ENCODE data around the gene ARRDC1. TPM values are rescaled to one million over a fixed set of nuclear protein-coding genes. Genes with fewer than 3 reads are reported as not detected.
A peak's percentile ranks its signal among the peaks of the same experiment; 100 is the strongest.

ARRDC1 gene
- total and polyA plus RNA-seq, 4 experiments from 2014 or later: 54.3 to 86.2 (median 70.8) TPM

DNA sequence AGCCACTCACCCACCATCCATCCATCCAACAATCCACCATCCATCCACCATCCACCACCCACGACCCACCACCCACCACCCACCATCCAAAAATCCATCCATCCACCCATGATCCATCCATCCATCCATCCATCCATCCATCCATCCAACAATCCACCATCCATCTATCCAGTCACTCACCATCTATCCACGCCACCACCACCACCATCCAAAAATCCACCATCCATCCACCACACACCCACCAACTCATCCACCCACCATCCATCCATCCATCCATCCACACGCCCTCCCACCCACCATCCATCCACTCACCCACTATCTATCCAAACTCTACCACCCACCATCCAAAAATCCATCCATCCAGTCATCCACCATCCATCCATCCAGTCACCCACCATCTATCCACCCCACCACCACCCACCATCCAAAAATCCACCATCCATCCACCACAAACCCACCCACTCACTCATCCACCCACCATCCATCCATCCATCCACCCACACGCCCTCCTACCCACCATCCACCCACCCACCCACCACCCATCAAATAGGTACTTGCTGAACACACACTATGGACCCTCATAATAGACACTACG, 35.8 kb upstream of the ARRDC1 start:
- no peaks in the 10 kb centered on the region for H3K27me3 Mint-ChIP-seq
- intact Hi-C loops (cut with micrococcal nuclease): no loop called here
- H3K36me3 ChIP-seq (ENCODE audit: insufficient read depth, low read length): peaks cover 20% of the 10 kb centered on the region
- ChIA-PET CTCF (ENCODE audit: partially characterized antibody) (no interaction called here), POLR2A (ENCODE audit: partially characterized antibody) (no interaction called here)
- no peak for DNase-seq
- H3K27ac Mint-ChIP-seq: no peak overlapping the region
- H3K27ac ChIP-seq (ENCODE audit: low read depth, low read length): no peak overlapping the region
- H3K4me3 ChIP-seq (ENCODE audit: low read length in 2 of 2): no peak overlapping the region
- H3K4me3 Mint-ChIP-seq: no peak overlapping the region
- no peaks in the 10 kb centered on the region for H3K9me3 ChIP-seq (ENCODE audit: control insufficient read depth in 1 of 2, low read length in 2 of 2)
- no peaks in the 10 kb centered on the region for H3K4me1 ChIP-seq (ENCODE audit: insufficient read depth, low read length)
- no peaks in the 10 kb centered on the region for H3K27me3 ChIP-seq (ENCODE audit: insufficient read depth, low read length)
- H3K9me3 Mint-ChIP-seq: no peaks in the 10 kb centered on the region
- peaks cover 1 to 10% (median 8%) of the 10 kb centered on the region in 4 donors for H3K4me1 Mint-ChIP-seq
- H3K36me3 Mint-ChIP-seq: peaks cover 18 to 26% of the 10 kb centered on the region in 2 donors

DNA sequence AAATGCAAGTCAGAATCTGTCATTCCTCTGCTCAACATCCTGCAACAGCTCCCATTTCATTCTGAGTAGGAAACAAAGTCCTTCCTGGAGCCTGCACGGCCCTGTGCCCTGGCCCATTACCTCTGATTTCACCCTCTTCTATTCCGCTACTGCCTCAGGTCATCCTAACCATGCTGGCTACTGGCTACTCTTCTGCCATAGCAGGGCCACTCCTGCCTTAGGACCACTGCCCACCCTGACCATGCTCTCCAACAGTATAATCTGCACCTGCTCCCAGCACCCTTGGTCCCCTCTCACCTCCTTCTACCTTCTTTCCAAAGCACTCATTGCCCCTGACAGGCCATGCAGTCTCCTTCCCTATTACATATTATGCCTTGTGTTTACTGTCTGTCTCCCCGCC, 34.9 kb upstream of the ARRDC1 start:
- Mint-ChIP-seq H3K27ac (peak overlapping the region in 4 of 7 donors; percentile 28 to 76 (median 72)), H3K27me3 (no peaks in the 10 kb centered on the region), H3K4me1 (peaks cover 3 to 17% (median 12%) of the 10 kb centered on the region in 4 donors), H3K36me3 (peaks cover 21 to 35% of the 10 kb centered on the region in 2 donors), H3K4me3 (no peak overlapping the region), H3K9me3 (no peaks in the 10 kb centered on the region)
- no peak overlapping the region for H3K4me3 ChIP-seq (ENCODE audit: low read length in 2 of 2)
- CTCF ChIA-PET (ENCODE audit: partially characterized antibody): no interaction called here
- H3K9me3 ChIP-seq (ENCODE audit: control insufficient read depth in 1 of 2, low read length in 2 of 2): no peaks in the 10 kb centered on the region
- H3K27me3 ChIP-seq (ENCODE audit: insufficient read depth, low read length): no peaks in the 10 kb centered on the region
- peaks cover 28% of the 10 kb centered on the region for H3K36me3 ChIP-seq (ENCODE audit: insufficient read depth, low read length)
- intact Hi-C loops (cut with micrococcal nuclease): no loop called here
- POLR2A ChIA-PET (ENCODE audit: partially characterized antibody): no interaction called here
- no peak for DNase-seq
- H3K27ac ChIP-seq (ENCODE audit: low read depth, low read length): no peak overlapping the region
- H3K4me1 ChIP-seq (ENCODE audit: insufficient read depth, low read length): peaks cover 4% of the 10 kb centered on the region

DNA sequence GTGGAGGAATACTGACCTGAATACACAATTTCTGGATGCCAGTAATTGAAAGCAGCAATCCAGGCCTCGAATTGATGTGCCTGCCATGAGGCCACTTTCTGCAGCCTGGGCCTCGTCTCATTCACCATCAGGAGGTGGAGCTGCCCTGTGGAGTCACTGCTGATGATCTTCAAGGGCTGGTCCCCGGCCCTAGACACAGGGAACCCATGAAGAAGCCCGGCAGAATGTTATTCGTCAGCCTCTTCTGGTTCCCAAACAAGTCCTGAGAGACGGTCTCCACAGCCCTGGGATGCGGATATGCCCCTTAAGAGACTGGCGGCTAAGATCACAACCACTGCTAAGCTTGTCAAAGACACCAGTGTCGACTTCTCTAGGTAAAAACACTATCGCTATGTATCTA, 31.3 kb upstream of the ARRDC1 start:
- no peak for DNase-seq
- no peaks in the 10 kb centered on the region for H3K9me3 ChIP-seq (ENCODE audit: control insufficient read depth in 1 of 2, low read length in 2 of 2)
- Mint-ChIP-seq H3K27ac (peak overlapping the region in 1 of 7 donors; percentile 78), H3K9me3 (no peaks in the 10 kb centered on the region), H3K36me3 (peaks cover 23 to 46% of the 10 kb centered on the region in 2 donors), H3K27me3 (no peaks in the 10 kb centered on the region), H3K4me1 (peaks cover 17 to 43% (median 33%) of the 10 kb centered on the region in 4 donors), H3K4me3 (no peak overlapping the region)
- POLR2A ChIA-PET (ENCODE audit: partially characterized antibody): no interaction called here
- intact Hi-C loops (cut with micrococcal nuclease): no loop called here
- no peaks in the 10 kb centered on the region for H3K27me3 ChIP-seq (ENCODE audit: insufficient read depth, low read length)
- H3K36me3 ChIP-seq (ENCODE audit: insufficient read depth, low read length): peaks cover 36% of the 10 kb centered on the region
- H3K27ac ChIP-seq (ENCODE audit: low read depth, low read length): no peak overlapping the region
- no peak overlapping the region for H3K4me3 ChIP-seq (ENCODE audit: low read length in 2 of 2)
- CTCF ChIA-PET (ENCODE audit: partially characterized antibody): no interaction called here
- H3K4me1 ChIP-seq (ENCODE audit: insufficient read depth, low read length): peaks cover 35% of the 10 kb centered on the region

DNA sequence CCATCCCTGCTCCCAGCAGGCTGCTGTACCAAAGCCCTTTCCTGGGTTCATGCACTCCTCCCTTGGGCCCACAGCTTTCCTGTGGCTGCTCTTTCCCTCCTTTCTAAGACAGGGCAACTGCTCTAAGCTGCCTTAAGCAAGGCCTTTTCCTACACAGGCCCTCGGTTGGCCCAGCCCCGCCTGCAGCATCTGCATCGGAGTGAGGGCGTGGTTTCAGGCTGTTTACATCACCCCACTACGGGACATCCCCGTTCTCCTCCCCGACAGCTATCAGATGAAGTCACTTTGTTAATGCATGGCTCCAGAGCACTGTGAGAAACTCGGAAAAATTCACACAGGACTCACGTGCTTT, 30.1 kb upstream of the ARRDC1 start:
- intact Hi-C loops (cut with micrococcal nuclease): no loop called here
- H3K4me3 ChIP-seq (ENCODE audit: low read length in 2 of 2): no peak overlapping the region
- peaks cover 37% of the 10 kb centered on the region for H3K4me1 ChIP-seq (ENCODE audit: insufficient read depth, low read length)
- H3K9me3 ChIP-seq (ENCODE audit: control insufficient read depth in 1 of 2, low read length in 2 of 2): no peaks in the 10 kb centered on the region
- no peaks in the 10 kb centered on the region for H3K27me3 Mint-ChIP-seq
- H3K27me3 ChIP-seq (ENCODE audit: insufficient read depth, low read length): no peaks in the 10 kb centered on the region
- H3K9me3 Mint-ChIP-seq: no peaks in the 10 kb centered on the region
- DNase-seq: no peak
- H3K36me3 Mint-ChIP-seq: peaks cover 21 to 44% of the 10 kb centered on the region in 2 donors
- H3K27ac Mint-ChIP-seq: peak overlapping the region in 5 of 7 donors; percentile 43 to 75 (median 57)
- CTCF ChIA-PET (ENCODE audit: partially characterized antibody): no interaction called here
- H3K27ac ChIP-seq (ENCODE audit: low read depth, low read length): no peak overlapping the region
- POLR2A ChIA-PET (ENCODE audit: partially characterized antibody): interaction anchor here (1.5 kb wide), 1 partner anchor 23 kb away, joined by 5 read pairs; the partner anchor contains the start of gene MRPL41
- H3K36me3 ChIP-seq (ENCODE audit: insufficient read depth, low read length): peaks cover 36% of the 10 kb centered on the region
- H3K4me1 Mint-ChIP-seq: peaks cover 18 to 44% (median 31%) of the 10 kb centered on the region in 4 donors
- H3K4me3 Mint-ChIP-seq: peak overlapping the region in 1 of 8 donors; percentile 20

DNA sequence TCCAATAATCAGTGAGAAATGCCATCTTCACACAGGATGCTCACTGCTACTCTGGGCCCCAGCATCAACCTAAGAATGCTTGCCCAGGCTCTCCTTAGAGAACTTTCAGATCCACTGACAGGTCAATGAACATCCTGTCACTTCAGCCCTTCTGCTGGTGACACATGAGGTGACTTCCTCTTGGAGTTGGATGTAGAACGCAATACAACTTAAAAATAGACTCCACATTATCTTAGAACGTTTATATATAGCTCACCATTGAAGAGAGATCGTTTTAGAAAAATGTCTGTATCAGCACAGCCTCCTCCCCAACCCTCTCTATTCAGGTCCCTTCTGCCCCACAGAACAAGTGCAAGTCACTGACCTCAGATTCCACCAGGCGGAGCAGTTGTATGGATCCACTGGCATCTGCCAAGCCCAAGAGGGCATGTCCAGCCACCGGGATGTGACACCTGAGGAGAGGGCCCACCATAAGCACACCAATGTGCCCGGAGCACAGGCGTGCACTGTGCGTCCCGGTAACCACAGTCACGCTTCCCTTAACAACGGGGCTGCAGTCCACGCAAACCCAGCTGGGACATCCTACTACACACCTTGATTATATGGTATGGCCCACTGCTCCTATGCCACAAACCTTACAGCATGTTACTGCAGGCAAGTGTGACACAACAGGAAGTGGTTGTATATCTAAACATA, 29.6 kb upstream of the ARRDC1 start:
- DNase-seq: no peak
- Mint-ChIP-seq H3K27ac (peak overlapping the region in 5 of 7 donors; percentile 43 to 75 (median 51)), H3K36me3 (peaks cover 16 to 41% of the 10 kb centered on the region in 2 donors), H3K9me3 (no peaks in the 10 kb centered on the region), H3K4me1 (peaks cover 17 to 39% (median 27%) of the 10 kb centered on the region in 4 donors), H3K4me3 (peak overlapping the region; percentile 5 to 67 (median 41)), H3K27me3 (no peaks in the 10 kb centered on the region)
- CTCF ChIA-PET (ENCODE audit: partially characterized antibody): no interaction called here
- H3K4me1 ChIP-seq (ENCODE audit: insufficient read depth, low read length): peaks cover 37% of the 10 kb centered on the region
- peaks cover 36% of the 10 kb centered on the region for H3K36me3 ChIP-seq (ENCODE audit: insufficient read depth, low read length)
- intact Hi-C loops (cut with micrococcal nuclease): no loop called here
- H3K27me3 ChIP-seq (ENCODE audit: insufficient read depth, low read length): no peaks in the 10 kb centered on the region
- H3K27ac ChIP-seq (ENCODE audit: low read depth, low read length): no peak overlapping the region
- no peak overlapping the region for H3K4me3 ChIP-seq (ENCODE audit: low read length in 2 of 2)
- no peaks in the 10 kb centered on the region for H3K9me3 ChIP-seq (ENCODE audit: control insufficient read depth in 1 of 2, low read length in 2 of 2)
- POLR2A ChIA-PET (ENCODE audit: partially characterized antibody): interaction anchor here (1.5 to 3.7 kb wide), 2 partner anchors 24 to 43 kb away, joined by 5 to 26 read pairs; partner anchors contain the start of genes EHMT1 and MRPL41

DNA sequence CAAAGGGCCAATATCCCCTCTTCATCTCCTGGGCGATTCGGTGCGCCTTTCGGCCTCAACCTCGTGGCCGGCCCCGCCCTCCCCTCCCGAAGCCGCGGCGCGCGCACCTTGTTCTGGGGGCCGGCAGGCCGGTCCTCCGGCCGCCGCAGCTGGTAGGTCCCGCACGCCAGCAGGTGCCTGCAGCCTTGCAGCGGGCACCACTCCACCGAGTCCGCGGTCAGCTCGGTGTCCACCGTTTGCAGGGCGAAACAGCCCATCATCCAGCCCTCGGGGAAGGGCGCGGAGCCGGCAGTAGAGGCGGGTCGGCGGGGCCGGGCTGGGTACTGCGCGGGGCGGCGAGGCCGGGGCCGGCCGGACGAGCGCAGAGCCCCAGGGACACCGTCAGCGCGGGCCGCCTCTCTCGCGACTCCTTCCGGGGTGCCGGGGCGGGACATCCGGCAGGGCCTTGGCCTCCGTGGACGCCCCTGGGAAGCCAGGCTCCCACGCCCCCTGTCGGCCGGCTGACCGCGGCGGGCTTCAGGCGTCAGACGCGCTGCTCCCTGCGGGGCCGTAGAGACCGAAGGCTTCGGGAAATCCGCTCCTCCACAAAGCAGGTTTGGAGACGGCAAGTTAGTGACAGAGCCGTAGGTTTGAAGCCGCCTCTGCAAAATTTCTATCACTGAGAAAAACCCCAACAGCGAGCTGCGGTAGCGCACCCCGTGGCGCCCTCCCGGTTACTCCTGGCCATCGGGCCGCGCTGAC, 26.8 kb upstream of the ARRDC1 start, which contains the start of gene DPH7:
TSS of gene DPH7 (minus strand) at position 408 of the 741 bp plus-strand sequence. CDS start at position 260, 148 bp downstream.
- peak; percentile 91 to 93 (median 92) for DNase-seq
- ChIA-PET CTCF (ENCODE audit: partially characterized antibody) (interaction anchor here (0.6 to 2.4 kb wide), 11 partner anchors 10 to 1620 kb away, joined by 3 to 10 read pairs (median 3); partner anchors contain the start of genes ARRDC1, MRPL41 and PNPLA7), POLR2A (ENCODE audit: partially characterized antibody) (interaction anchor here (0.7 to 3.7 kb wide), 7 partner anchors 9 to 147 kb away, joined by 3 to 38 read pairs (median 8); partner anchors contain the start of genes ARRDC1, EHMT1, MRPL41 and PNPLA7)
- peaks cover 25% of the 10 kb centered on the region for H3K36me3 ChIP-seq (ENCODE audit: insufficient read depth, low read length)
- Mint-ChIP-seq H3K9me3 (no peaks in the 10 kb centered on the region), H3K4me3 (peak within 1 kb of the TSS; percentile 78 to 87 (median 84)), H3K27ac (peak within 1 kb of the TSS; percentile 22 to 85 (median 70)), H3K36me3 (peaks cover 8 to 43% of the 10 kb centered on the region in 2 donors), H3K4me1 (peaks cover 15 to 44% (median 27%) of the 10 kb centered on the region in 4 donors), H3K27me3 (no peaks in the 10 kb centered on the region)
- H3K4me1 ChIP-seq (ENCODE audit: insufficient read depth, low read length): peaks cover 37% of the 10 kb centered on the region
- no peaks in the 10 kb centered on the region for H3K9me3 ChIP-seq (ENCODE audit: control insufficient read depth in 1 of 2, low read length in 2 of 2)
- peak within 1 kb of the TSS; percentile 78 for H3K27ac ChIP-seq (ENCODE audit: low read depth, low read length)
- intact Hi-C loops (cut with micrococcal nuclease): loop anchor here (1.0 kb wide), 3 partner anchors 12 to 27 kb away; partner anchors contain the start of genes ARRDC1, MRPL41 and ZMYND19
- peak within 1 kb of the TSS; percentile 47 to 86 for H3K4me3 ChIP-seq (ENCODE audit: low read length in 2 of 2)
- no peaks in the 10 kb centered on the region for H3K27me3 ChIP-seq (ENCODE audit: insufficient read depth, low read length)
